ENCODE results near the gene CDH4.

Gene CDH4

GRCh38 chr20:61724376-61724775, 472.3 kb downstream of the CDH4 start:
- no peak for TF ChIP-seq POLR2A (IDR thresholded peaks at IDR 0.05; ENCODE audit: low read depth, low read length)
- FAIRE-seq (no peak), DNase-seq (ENCODE audit: insufficient read length, low spot score) (no peak)

- no peak for TF ChIP-seq POLR2A (IDR thresholded peaks at IDR 0.05; ENCODE audit: low read depth, low read length)
- DNase-seq (ENCODE audit: insufficient read length, low spot score) (no peak), FAIRE-seq (no peak)
Measured at GRCh38 chr20:61725145-61725544, 473.1 kb downstream of the CDH4 start.

GRCh38 chr20:61725966-61726365, 473.9 kb downstream of the CDH4 start:
- no peak for TF ChIP-seq POLR2A (IDR thresholded peaks at IDR 0.05; ENCODE audit: low read depth, low read length)
- no peak for DNase-seq (ENCODE audit: insufficient read length, low spot score)

DNA sequence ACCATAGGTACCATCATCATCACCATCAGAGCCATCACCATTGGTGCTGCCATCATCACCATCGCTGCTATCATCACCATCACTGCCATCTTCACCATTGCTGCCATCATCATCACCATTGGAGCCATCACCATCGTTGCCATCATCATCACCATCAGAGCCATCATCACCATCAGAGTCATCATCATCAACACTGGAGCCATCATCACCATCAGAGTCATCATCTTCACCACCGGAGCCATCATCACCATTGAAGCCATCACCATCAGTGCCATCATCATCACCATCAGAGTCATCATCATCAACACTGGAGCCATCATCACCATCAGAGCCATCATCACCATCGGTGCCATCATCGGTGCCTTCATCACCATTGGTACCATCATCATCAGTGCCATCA, 474.9 kb downstream of the CDH4 start:
- no peak for TF ChIP-seq POLR2A (IDR thresholded peaks at IDR 0.05; ENCODE audit: low read depth, low read length)
- no peak for FAIRE-seq
- no peak for DNase-seq (ENCODE audit: insufficient read length, low spot score)

More at GRCh38 chr20:61725966-61726365, 473.9 kb downstream of the CDH4 start:
- FAIRE-seq, result no peak

DNA sequence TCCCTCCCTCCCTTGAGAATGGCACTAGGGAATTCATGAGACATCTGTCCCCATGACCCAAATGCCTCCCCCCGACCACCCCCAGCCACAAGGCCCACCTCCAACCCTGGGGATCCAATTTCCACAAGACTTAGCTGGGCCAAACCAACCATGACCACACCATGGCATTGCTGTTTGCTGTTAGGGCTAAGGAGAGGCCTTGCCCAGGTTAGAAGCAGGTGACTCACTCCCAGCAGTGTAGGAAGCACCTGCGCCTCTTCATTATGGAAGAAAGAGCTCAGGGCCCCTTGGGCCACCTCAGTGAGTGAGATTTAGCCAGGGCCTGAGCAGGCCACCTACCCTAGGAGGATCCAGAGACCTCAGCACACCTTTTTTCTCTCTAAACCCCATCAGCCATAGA, 475.7 kb downstream of the CDH4 start:
- DNase-seq (ENCODE audit: insufficient read length, low spot score) (no peak), FAIRE-seq (no peak)
- no peak for TF ChIP-seq POLR2A (IDR thresholded peaks at IDR 0.05; ENCODE audit: low read depth, low read length)

GRCh38 chr20:61728326-61728725, 476.3 kb downstream of the CDH4 start:
- FAIRE-seq, result no peak
- no peak for DNase-seq (ENCODE audit: insufficient read length, low spot score)

GRCh38 chr20:61728786-61729770, 477.0 kb downstream of the CDH4 start:
- FAIRE-seq (no peak), DNase-seq (ENCODE audit: insufficient read length, low spot score) (no peak)
- TF ChIP-seq POLR2A (IDR thresholded peaks at IDR 0.05; ENCODE audit: low read depth, low read length), result no peak

More at GRCh38 chr20:61728326-61728725, 476.3 kb downstream of the CDH4 start:
- TF ChIP-seq POLR2A (IDR thresholded peaks at IDR 0.05; ENCODE audit: low read depth, low read length), result no peak

DNA sequence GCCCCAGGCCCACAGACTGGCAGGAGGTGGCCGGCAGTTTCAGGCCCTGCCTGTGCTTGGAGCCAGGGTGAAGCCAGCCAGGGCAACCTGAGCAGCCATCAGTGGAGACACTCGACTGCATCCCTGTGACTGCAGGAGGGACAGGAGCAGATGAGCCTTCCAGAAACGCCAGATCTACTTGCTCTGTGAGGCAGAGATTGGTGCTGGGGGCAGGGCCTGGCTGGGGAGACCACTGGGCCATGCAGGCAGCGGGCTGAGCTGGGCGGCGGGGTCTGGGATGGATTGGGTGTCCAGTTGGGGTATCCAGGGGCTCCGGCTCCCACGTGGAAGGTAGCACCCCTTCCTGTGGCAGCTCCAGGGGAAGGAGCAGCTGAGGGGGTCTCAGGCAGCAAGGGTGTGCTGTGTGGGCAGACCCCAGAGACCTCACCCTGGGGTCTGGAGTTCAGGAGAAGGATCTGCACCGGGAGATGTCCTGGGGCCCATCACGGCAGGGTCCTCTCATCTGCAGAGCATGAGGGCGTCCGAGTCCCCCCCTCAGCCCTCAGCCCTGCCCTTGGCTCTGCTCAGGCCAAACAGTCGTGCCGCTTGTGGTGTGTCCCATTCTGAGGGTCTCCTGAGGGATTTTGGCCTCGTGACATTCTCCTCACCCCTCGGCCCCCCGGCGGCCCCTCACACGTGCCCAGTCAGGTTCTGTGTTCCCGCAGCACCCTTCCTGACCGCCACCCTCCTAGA, 478.7 kb downstream of the CDH4 start:
- FAIRE-seq, result no peak
- DNase-seq (ENCODE audit: insufficient read length, low spot score), result no peak
- no peak for TF ChIP-seq POLR2A (IDR thresholded peaks at IDR 0.05; ENCODE audit: low read depth, low read length)

- FAIRE-seq, result no peak
- peak; percentile 92 for DNase-seq (ENCODE audit: insufficient read length, low spot score)
- TF ChIP-seq POLR2A (IDR thresholded peaks at IDR 0.05; ENCODE audit: low read depth, low read length), result no peak
Measured at GRCh38 chr20:61731363-61732181, 479.5 kb downstream of the CDH4 start.

GRCh38 chr20:61732511-61733210, 480.6 kb downstream of the CDH4 start:
- FAIRE-seq (no peak), DNase-seq (ENCODE audit: insufficient read length, low spot score) (no peak)
- TF ChIP-seq POLR2A (IDR thresholded peaks at IDR 0.05; ENCODE audit: low read depth, low read length), result no peak

DNA sequence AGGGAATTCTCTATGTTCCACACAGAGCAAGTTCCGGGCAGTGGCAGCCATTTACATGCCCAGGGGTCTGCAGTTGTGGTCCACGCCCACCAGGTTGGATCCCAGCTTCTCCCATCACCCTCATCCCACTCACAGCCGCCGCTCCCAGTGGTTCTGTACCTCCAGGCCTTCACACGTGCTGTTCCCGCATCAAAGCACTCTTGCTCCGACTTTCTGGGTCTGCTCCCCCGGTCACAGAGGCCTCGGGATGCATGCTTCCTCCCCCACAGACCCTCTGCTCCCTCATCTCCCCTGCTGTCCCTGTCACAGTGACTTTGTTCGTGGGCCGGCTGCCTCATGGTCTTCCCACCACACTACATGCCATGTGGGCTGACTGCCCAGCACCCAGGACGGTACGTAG, 481.2 kb downstream of the CDH4 start:
- FAIRE-seq, result no peak
- DNase-seq (ENCODE audit: insufficient read length, low spot score), result no peak
- no peak for TF ChIP-seq POLR2A (IDR thresholded peaks at IDR 0.05; ENCODE audit: low read depth, low read length)

- FAIRE-seq (no peak), DNase-seq (ENCODE audit: insufficient read length, low spot score) (no peak)
- TF ChIP-seq POLR2A (IDR thresholded peaks at IDR 0.05; ENCODE audit: low read depth, low read length), result no peak
Measured at GRCh38 chr20:61733891-61734732, 482.1 kb downstream of the CDH4 start.

All from H54 (cell line).